HEK293 (cell line): ENCODE data around the gene SRPK3.
"Not testable (repeated sequence)": the region's sequence is repeated elsewhere in the genome, so short reads cannot be mapped to it uniquely, and the experiment has no call there.

Source experiments
- CTCF ChIA-PET: fragments of 350-600 bp; formaldehyde crosslinking; extraction: SDS; loops from one replicate; lab custom pipeline; 2021; ENCODE audit warnings: antibody characterized with exemption; lab: Yijun Ruan, JAX
- POLR2A ChIA-PET: fragments of 300-600 bp; formaldehyde crosslinking; extraction: SDS; loops from one replicate; lab custom pipeline; 2020; ENCODE audit warnings: antibody characterized with exemption, inconsistent platforms; lab: Yijun Ruan, JAX
- H3K27ac ChIP-seq: fragments of 200-500 bp; sonication (Bioruptor generic); 2 replicates; pipeline ENCODE4 v1.5.1; 2014; ENCODE audit warnings: low read depth, low read length, control low read depth, inconsistent platforms; ENCODE audit errors: extremely low read depth
- H3K36me3 ChIP-seq, 2 experiments: fragments of 200-500 bp in 1 of 2; sonication (Bioruptor generic) in 1 of 2; 1 replicate in 1 of 2; 2 replicates in 1 of 2; pipeline ENCODE4 v1.5.1; 2014 to 2017; ENCODE audit warnings: inconsistent platforms in 2 of 2, low read length in 2 of 2; ENCODE audit not compliant: control insufficient read depth in 2 of 2, insufficient read depth in 1 of 2
- H3K4me1 ChIP-seq: fragments of 200-500 bp; sonication (Bioruptor generic); 2 replicates; pipeline ENCODE4 v1.5.1; 2014; ENCODE audit warnings: mild to moderate bottlenecking, low read length, inconsistent platforms; ENCODE audit not compliant: control insufficient read depth, insufficient read depth
- H3K4me3 ChIP-seq: 2 replicates; pipeline ENCODE4 v1.5.1; 2011; ENCODE audit warnings: low read depth, mild to moderate bottlenecking, control low read depth, low read length, moderate library complexity
- H3K9me3 ChIP-seq: fragments of 200-500 bp; sonication (Bioruptor generic); 2 replicates; pipeline ENCODE4 v1.5.1; 2014; ENCODE audit warnings: low read depth, low read length, inconsistent platforms; ENCODE audit not compliant: control insufficient read depth, insufficient read depth
- HIC1 ChIP-seq: fragments of 450-650 bp; formaldehyde crosslinking; IDR thresholded peaks from 2 replicates; pipeline ENCODE4 v1.5.1; 2016; ENCODE audit warnings: missing biosample characterization, missing genetic modification characterization
- KLF1 ChIP-seq: fragments of 450-650 bp; formaldehyde crosslinking; IDR thresholded peaks from 2 replicates; pipeline ENCODE4 v1.5.1; 2016; ENCODE audit warnings: missing biosample characterization, missing genetic modification characterization
- ZBTB10 ChIP-seq: fragments of 450-650 bp; formaldehyde crosslinking; IDR thresholded peaks from 2 replicates; pipeline ENCODE4 v1.5.1; 2016; ENCODE audit warnings: missing biosample characterization, missing genetic modification characterization
- ZNF148 ChIP-seq: fragments of 450-650 bp; formaldehyde crosslinking; IDR thresholded peaks from 2 replicates; pipeline ENCODE4 v1.5.0; 2017; ENCODE audit warnings: missing biosample characterization, missing genetic modification characterization, borderline replicate concordance
- ZNF341 ChIP-seq: fragments of 450-650 bp; formaldehyde crosslinking; IDR thresholded peaks from 2 replicates; pipeline ENCODE4; 2016; ENCODE audit warnings: low read depth, missing biosample characterization, missing genetic modification characterization
- ZNF354C ChIP-seq: fragments of 450-650 bp; formaldehyde crosslinking; IDR thresholded peaks from 2 replicates; pipeline ENCODE4 v1.5.1; 2016; ENCODE audit warnings: missing biosample characterization, missing genetic modification characterization, low read depth, borderline replicate concordance
- ZNF561 ChIP-seq: fragments of 450-650 bp; IDR thresholded peaks from 2 replicates; pipeline ENCODE4 v1.5.1; 2018; ENCODE audit warnings: missing biosample characterization, missing genetic modification characterization, borderline replicate concordance
- ZNF621 ChIP-seq: fragments of 450-650 bp; formaldehyde crosslinking; IDR thresholded peaks from 2 replicates; pipeline ENCODE4 v1.5.1; 2017; ENCODE audit warnings: missing biosample characterization, missing genetic modification characterization
- ZNF626 ChIP-seq: fragments of 450-650 bp; sonication (Bioruptor Pico); formaldehyde crosslinking; IDR thresholded peaks from 2 replicates; pipeline ENCODE4 v1.5.1; 2018; ENCODE audit warnings: missing biosample characterization, missing genetic modification characterization, inconsistent platforms
- ZNF639 ChIP-seq: fragments of 450-650 bp; formaldehyde crosslinking; IDR thresholded peaks from 2 replicates; pipeline ENCODE4 v1.5.1; 2016; ENCODE audit warnings: missing biosample characterization, missing genetic modification characterization
- ZNF777 ChIP-seq: fragments of 450-650 bp; formaldehyde crosslinking; IDR thresholded peaks from 2 replicates; pipeline ENCODE4 v1.5.1; 2017; ENCODE audit warnings: missing biosample characterization, missing genetic modification characterization, borderline replicate concordance
- ZXDB ChIP-seq: fragments of 450-650 bp; formaldehyde crosslinking; IDR thresholded peaks from 2 replicates; pipeline ENCODE4 v1.5.1; 2016; ENCODE audit warnings: missing biosample characterization, missing genetic modification characterization

The SRPK3 gene

GRCh38 chrX:153742111-153742510 lies 38.7 kb upstream of the SRPK3 start:
- H3K36me3 ChIP-seq = peaks cover 0 to 13% of the 10 kb centered on the region in 2 experiments; a peak in 1 of 3 replicates
- CTCF ChIA-PET, H3K4me1 ChIP-seq, H3K27ac ChIP-seq, H3K4me3 ChIP-seq, H3K9me3 ChIP-seq, POLR2A ChIA-PET: not testable (repeated sequence)

GRCh38 chrX:153742796-153743467 lies 37.9 kb upstream of the SRPK3 start:
- not testable (repeated sequence) for H3K4me1 ChIP-seq

GRCh38 chrX:153743468-153744209 lies 37.2 kb upstream of the SRPK3 start:
- H3K4me3 ChIP-seq, H3K4me1 ChIP-seq, H3K36me3 ChIP-seq, POLR2A ChIA-PET, CTCF ChIA-PET, H3K9me3 ChIP-seq, H3K27ac ChIP-seq: not testable (repeated sequence)
- peak; percentile 90 for TF ChIP-seq KLF1

More at GRCh38 chrX:153742796-153743467, 37.9 kb upstream of the SRPK3 start:
- POLR2A ChIA-PET, H3K9me3 ChIP-seq, CTCF ChIA-PET, H3K4me3 ChIP-seq, H3K27ac ChIP-seq: not testable (repeated sequence)
- H3K36me3 ChIP-seq = peaks cover 0 to 11% of the 10 kb centered on the region in 2 experiments; a peak in 1 of 3 replicates

- H3K27ac ChIP-seq = no peak overlapping the region
- no peak overlapping the region for H3K4me3 ChIP-seq
- H3K4me1 ChIP-seq = no peaks in the 10 kb centered on the region
- peaks cover 0 to 9% of the 10 kb centered on the region in 2 experiments; a peak in 1 of 3 replicates for H3K36me3 ChIP-seq
- CTCF ChIA-PET = no interaction called here
- no peaks in the 10 kb centered on the region for H3K9me3 ChIP-seq
- POLR2A ChIA-PET = no interaction called here
- TF ChIP-seq ZNF354C (no peak), HIC1 (no peak), ZNF621 (tag by site-specific recombination) (no peak), ZNF561 (tag by site-specific recombination) (no peak), ZXDB (tag by site-specific recombination) (no peak), ZNF777 (tag by site-specific recombination) (no peak), ZNF639 (tag by site-specific recombination) (no peak), ZBTB10 (tag by site-specific recombination) (no peak), ZNF148 (tag by site-specific recombination) (no peak), ZNF626 (tag by site-specific recombination) (no peak), ZNF341 (tag by site-specific recombination) (no peak)
Observed at GRCh38 chrX:153744210-153745066, 36.4 kb upstream of the SRPK3 start.
